ENCODE data around the gene XPNPEP1. TPM values are rescaled to one million over a fixed set of nuclear protein-coding genes. Genes with fewer than 3 reads are reported as not detected.
A peak's percentile ranks its signal among the peaks of the same experiment; 100 is the strongest.

Gene XPNPEP1
- total and polyA plus RNA-seq, 7 experiments from 2014 or later = 15.7 to 100 (median 45.4) TPM

DNA sequence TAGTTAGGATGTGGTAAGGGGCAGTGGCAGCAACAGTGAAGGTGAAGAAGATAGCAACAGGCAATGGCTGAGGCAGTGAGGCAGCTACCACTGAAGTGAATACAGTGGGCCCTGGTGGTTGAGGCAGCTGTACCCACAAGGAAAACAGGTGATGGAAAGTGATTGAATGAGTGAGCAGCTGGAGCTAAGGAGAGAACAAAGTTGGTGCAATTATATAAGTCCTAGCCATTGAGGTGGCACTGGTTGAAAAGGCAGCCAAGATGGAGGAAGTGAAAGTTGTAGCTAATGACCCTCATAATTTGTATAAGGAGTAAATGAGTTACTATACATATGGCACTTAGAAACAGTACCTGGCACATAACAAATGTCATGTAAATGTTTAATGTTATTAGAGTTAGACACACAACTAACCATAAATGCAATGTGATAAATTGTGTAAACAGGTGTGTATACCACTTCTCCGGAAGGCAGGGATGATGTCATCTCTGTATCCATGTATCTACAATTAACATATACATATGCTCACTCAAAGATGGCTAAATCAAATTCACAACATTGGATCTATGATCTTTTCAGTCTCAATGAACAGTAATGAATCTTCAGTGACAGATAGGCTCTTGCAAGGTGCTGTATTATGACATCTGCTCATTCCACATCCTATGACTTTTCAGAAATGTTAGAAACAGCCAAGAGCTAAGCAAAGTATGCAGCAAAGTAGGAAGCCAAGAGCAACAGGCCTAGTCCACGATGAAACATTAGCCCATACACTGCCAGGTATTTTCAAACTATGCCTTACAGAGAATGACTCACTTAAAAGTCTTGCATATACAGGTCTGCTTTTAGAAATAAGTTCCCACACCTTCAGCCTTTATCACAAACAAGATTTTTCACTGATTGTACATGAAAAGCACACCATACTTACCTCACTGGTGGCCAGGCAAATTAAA, 10.7 kb downstream of the XPNPEP1 start:
- peaks cover 0 to 3% (median 0%) of the 10 kb centered on the region in 11 donors for H3K9me3 Mint-ChIP-seq
- intact Hi-C loops (cut with micrococcal nuclease) = loop anchor here in 1 of 2 donors (5.0 to 10.0 kb wide), 2 partner anchors 585 to 652 kb away; partner anchors contain the start of genes DUSP5 and SMC3
- POLR2A ChIA-PET = interaction anchor here (0.7 to 1.6 kb wide), 4 partner anchors 8 to 29 kb away, joined by 3 to 4 read pairs (median 3); no protein-coding TSS in a partner anchor
- ATAC-seq = no peak
- peak overlapping the region in 4 of 10 donors; percentile 9 to 47 (median 22) for H3K4me3 Mint-ChIP-seq
- Histone ChIP-seq H3K36me3 (ENCODE audit: control insufficient read depth in 2 of 3, insufficient read depth in 3 of 3, low read length in 3 of 3) (peaks cover 0 to 8% (median 0%) of the 10 kb centered on the region in 3 experiments), H3K27ac (ENCODE audit: low read depth, low read length) (no peak overlapping the region), H3K27me3 (ENCODE audit: control insufficient read depth in 2 of 2, insufficient read depth in 2 of 2, low read length in 2 of 2) (no peaks in the 10 kb centered on the region), H3K4me3 (ENCODE audit: low read length) (no peak overlapping the region), H3K9me3 (ENCODE audit: control insufficient read depth in 2 of 3, low read length in 3 of 3) (no peaks in the 10 kb centered on the region), H3K4me1 (ENCODE audit: control insufficient read depth in 2 of 2, insufficient read depth in 2 of 2, low read length in 2 of 2) (peaks cover 36 to 55% of the 10 kb centered on the region in 2 donors)
- peaks cover 7 to 52% (median 21%) of the 10 kb centered on the region in 5 donors for H3K36me3 Mint-ChIP-seq
- no peak for DNase-seq
- CTCF ChIA-PET = interaction anchor here (0.9 to 1.1 kb wide), 3 partner anchors 22 to 29 kb away, joined by 4 to 5 read pairs (median 4); no protein-coding TSS in a partner anchor
- H3K27me3 Mint-ChIP-seq = no peaks in the 10 kb centered on the region
- H3K27ac Mint-ChIP-seq = peak overlapping the region in 4 of 9 donors; percentile 27 to 79 (median 66)
- peaks cover 57 to 86% (median 79%) of the 10 kb centered on the region in 7 donors for H3K4me1 Mint-ChIP-seq

DNA sequence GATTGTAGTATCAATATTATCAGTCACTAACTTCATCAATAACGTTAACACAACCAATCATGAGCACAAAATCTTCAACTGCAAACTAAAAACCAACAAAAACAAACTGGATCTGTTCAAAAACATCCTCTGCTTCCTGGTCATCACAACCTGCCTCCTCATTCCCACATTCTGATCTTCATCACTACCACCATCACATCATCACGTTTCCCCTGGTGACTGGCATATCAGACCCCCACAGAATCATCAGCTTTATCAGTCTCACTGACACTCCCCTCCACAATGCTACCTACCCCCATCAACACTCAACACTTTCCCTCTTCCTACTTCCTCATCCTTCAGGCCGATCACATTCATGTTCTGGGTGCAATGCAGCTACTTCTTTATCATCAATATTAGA, 11.4 kb downstream of the XPNPEP1 start:
- Histone ChIP-seq H3K4me1 (ENCODE audit: control insufficient read depth in 2 of 2, insufficient read depth in 2 of 2, low read length in 2 of 2) (peaks cover 36 to 55% of the 10 kb centered on the region in 2 donors), H3K27ac (ENCODE audit: low read depth, low read length) (no peak overlapping the region)
- intact Hi-C loops (cut with micrococcal nuclease) = loop anchor here in 1 of 2 donors (5.0 to 10.0 kb wide), 2 partner anchors 585 to 653 kb away; partner anchors contain the start of genes DUSP5 and SMC3

DNA sequence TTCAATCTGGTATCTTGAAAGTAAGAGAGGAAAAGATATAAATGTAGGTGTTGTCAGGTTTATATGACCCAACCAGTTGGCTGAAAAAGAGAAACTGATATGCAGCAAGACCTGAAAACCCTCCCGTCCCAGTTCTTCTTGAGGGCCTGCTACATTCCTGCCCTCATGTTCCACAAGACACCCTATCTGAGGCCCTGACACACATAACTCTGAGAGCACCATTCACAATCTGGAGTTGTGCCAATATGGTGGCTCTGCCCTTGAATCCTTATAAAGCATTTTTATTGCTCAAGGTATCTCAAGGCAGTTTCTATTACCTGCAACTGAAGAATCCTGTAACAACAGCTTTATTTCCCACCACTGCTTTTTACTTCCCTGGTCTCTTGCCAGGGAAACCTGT, 17.0 kb downstream of the XPNPEP1 start:
- Histone ChIP-seq H3K27me3 (ENCODE audit: control insufficient read depth in 2 of 2, insufficient read depth in 2 of 2, low read length in 2 of 2) (no peaks in the 10 kb centered on the region), H3K27ac (ENCODE audit: low read depth, low read length) (no peak overlapping the region), H3K9me3 (ENCODE audit: control insufficient read depth in 2 of 3, low read length in 3 of 3) (no peaks in the 10 kb centered on the region), H3K36me3 (ENCODE audit: control insufficient read depth in 2 of 3, insufficient read depth in 3 of 3, low read length in 3 of 3) (peaks cover 0 to 11% (median 0%) of the 10 kb centered on the region in 3 experiments), H3K4me3 (ENCODE audit: low read length) (no peak overlapping the region), H3K4me1 (ENCODE audit: control insufficient read depth in 2 of 2, insufficient read depth in 2 of 2, low read length in 2 of 2) (peaks cover 17 to 32% of the 10 kb centered on the region in 2 donors)
- no peak for DNase-seq
- Mint-ChIP-seq H3K4me3 (no peak overlapping the region), H3K27ac (peak overlapping the region in 1 of 9 donors; percentile 23), H3K27me3 (no peaks in the 10 kb centered on the region), H3K4me1 (peaks cover 37 to 74% (median 61%) of the 10 kb centered on the region in 7 donors), H3K9me3 (no peaks in the 10 kb centered on the region), H3K36me3 (peaks cover 18 to 62% (median 52%) of the 10 kb centered on the region in 5 donors)
- ChIA-PET POLR2A (interaction anchor here (1.1 kb wide), 1 partner anchor 9 kb away, joined by 4 read pairs; no protein-coding TSS in a partner anchor), CTCF (no interaction called here)
- intact Hi-C loops (cut with micrococcal nuclease) = no loop called here
- ATAC-seq = no peak

More for the DNA sequence above, 11.4 kb downstream of the XPNPEP1 start:
- no peaks in the 10 kb centered on the region for H3K9me3 ChIP-seq (ENCODE audit: control insufficient read depth in 2 of 3, low read length in 3 of 3)
- ATAC-seq = no peak
- H3K36me3 ChIP-seq (ENCODE audit: control insufficient read depth in 2 of 3, insufficient read depth in 3 of 3, low read length in 3 of 3) = peaks cover 0 to 16% (median 0%) of the 10 kb centered on the region in 3 experiments
- Mint-ChIP-seq H3K36me3 (peaks cover 12 to 56% (median 28%) of the 10 kb centered on the region in 5 donors), H3K4me1 (peaks cover 50 to 85% (median 73%) of the 10 kb centered on the region in 7 donors), H3K4me3 (peak overlapping the region in 6 of 10 donors; percentile 0 to 47 (median 18)), H3K9me3 (peaks cover 0 to 3% (median 0%) of the 10 kb centered on the region in 11 donors), H3K27ac (peak overlapping the region in 5 of 9 donors; percentile 7 to 79 (median 39)), H3K27me3 (no peaks in the 10 kb centered on the region)
- POLR2A ChIA-PET = interaction anchor here (1.3 to 1.4 kb wide), 2 partner anchors 9 to 28 kb away, joined by 3 read pairs; no protein-coding TSS in a partner anchor
- no peaks in the 10 kb centered on the region for H3K27me3 ChIP-seq (ENCODE audit: control insufficient read depth in 2 of 2, insufficient read depth in 2 of 2, low read length in 2 of 2)
- no peak overlapping the region for H3K4me3 ChIP-seq (ENCODE audit: low read length)
- no peak for DNase-seq
- CTCF ChIA-PET = interaction anchor here (1.1 kb wide), 1 partner anchor 28 kb away, joined by 5 read pairs; no protein-coding TSS in a partner anchor

DNA sequence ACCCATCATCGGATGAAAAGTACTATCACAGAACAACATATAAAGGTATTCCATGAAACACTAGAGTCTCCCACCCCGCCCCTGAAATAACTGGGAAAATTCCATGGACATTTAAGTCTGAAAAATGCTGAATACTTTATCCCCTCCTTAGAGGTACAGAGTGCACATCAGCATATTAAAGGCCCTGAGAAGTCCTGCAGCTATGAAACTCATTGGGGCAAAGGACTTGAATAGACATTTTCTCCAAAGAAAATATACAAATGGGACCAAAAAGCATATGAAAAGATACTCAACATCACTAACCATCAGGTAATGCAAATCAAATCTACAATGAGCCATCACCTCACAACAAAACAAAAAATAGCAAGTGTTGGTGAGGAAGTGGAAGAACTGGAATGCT, 18.9 kb downstream of the XPNPEP1 start:
- peaks cover 0 to 11% (median 0%) of the 10 kb centered on the region in 3 experiments for H3K36me3 ChIP-seq (ENCODE audit: control insufficient read depth in 2 of 3, insufficient read depth in 3 of 3, low read length in 3 of 3)
- peak overlapping the region in 5 of 10 donors; percentile 20 to 76 (median 44) for H3K4me3 Mint-ChIP-seq

DNA sequence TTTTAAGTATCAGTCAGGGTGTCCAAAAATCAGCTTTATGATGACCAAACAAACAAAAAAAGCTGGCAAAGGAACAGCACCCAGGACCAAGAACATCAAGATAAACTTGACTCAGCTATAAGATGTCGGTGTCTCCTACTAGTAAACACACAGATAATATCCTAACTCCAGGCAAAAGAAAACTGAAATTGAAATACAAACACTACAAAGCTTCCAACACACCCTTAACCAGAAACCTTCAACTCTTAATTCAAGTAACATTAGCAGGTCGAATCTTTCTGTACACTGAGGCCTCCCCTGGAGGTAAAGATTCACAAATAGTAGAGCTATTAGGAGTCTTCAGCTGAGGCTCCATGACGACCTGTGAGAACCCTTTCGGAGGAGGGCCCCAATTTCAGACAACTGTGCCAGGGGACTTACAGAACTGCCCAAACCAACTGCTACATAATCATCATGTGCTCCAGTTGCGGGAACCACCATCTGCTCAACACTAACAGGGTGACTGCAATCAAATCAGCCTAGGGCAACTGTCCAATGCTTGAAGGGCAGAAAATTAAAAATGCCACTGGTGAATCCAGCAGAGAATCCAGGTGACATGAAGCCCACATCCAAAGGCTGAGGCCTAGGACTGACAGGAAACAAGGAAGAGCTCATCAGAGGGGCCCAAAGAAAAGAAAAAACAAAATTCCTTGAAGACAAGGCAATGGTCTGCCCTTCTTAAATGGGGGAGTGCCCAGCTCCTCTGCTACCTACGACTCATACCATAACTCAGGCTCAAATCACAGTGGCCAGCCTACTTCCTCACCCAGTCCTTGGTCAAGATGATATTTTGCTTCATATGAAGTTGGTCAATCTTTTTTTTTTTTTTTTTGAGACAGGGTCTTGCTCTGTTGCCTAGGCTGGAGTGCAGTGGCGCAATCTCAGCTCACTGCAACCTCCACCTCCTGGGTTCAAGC, 20.0 kb downstream of the XPNPEP1 start:
- Histone ChIP-seq H3K27ac (ENCODE audit: low read depth, low read length) (no peak overlapping the region), H3K4me3 (ENCODE audit: low read length) (peak overlapping the region; percentile 5)
- DNase-seq = peak in 2 of 9 donors; percentile 32 to 43

More for the DNA sequence above, 18.9 kb downstream of the XPNPEP1 start:
- POLR2A ChIA-PET = no interaction called here
- Histone ChIP-seq H3K9me3 (ENCODE audit: control insufficient read depth in 2 of 3, low read length in 3 of 3) (no peaks in the 10 kb centered on the region), H3K27me3 (ENCODE audit: control insufficient read depth in 2 of 2, insufficient read depth in 2 of 2, low read length in 2 of 2) (no peaks in the 10 kb centered on the region), H3K4me1 (ENCODE audit: control insufficient read depth in 2 of 2, insufficient read depth in 2 of 2, low read length in 2 of 2) (peaks cover 0 to 14% of the 10 kb centered on the region in 2 donors), H3K27ac (ENCODE audit: low read depth, low read length) (no peak overlapping the region), H3K4me3 (ENCODE audit: low read length) (no peak overlapping the region)
- peaks cover 18 to 68% (median 58%) of the 10 kb centered on the region in 5 donors for H3K36me3 Mint-ChIP-seq
- no peaks in the 10 kb centered on the region for H3K9me3 Mint-ChIP-seq
- H3K27ac Mint-ChIP-seq = peak overlapping the region in 6 of 9 donors; percentile 38 to 93 (median 77)
- no peaks in the 10 kb centered on the region for H3K27me3 Mint-ChIP-seq
- peaks cover 28 to 66% (median 50%) of the 10 kb centered on the region in 7 donors for H3K4me1 Mint-ChIP-seq
- intact Hi-C loops (cut with micrococcal nuclease) = no loop called here
- DNase-seq (no peak), ATAC-seq (no peak)
- CTCF ChIA-PET = no interaction called here

More for the DNA sequence above, 20.0 kb downstream of the XPNPEP1 start:
- Mint-ChIP-seq H3K27ac (peak overlapping the region in 8 of 9 donors; percentile 79 to 93 (median 86)), H3K9me3 (no peaks in the 10 kb centered on the region), H3K4me3 (peak overlapping the region in 9 of 10 donors; percentile 8 to 76 (median 60)), H3K27me3 (no peaks in the 10 kb centered on the region), H3K4me1 (peaks cover 27 to 68% (median 53%) of the 10 kb centered on the region in 7 donors), H3K36me3 (peaks cover 18 to 80% (median 63%) of the 10 kb centered on the region in 5 donors)
- H3K36me3 ChIP-seq (ENCODE audit: control insufficient read depth in 2 of 3, insufficient read depth in 3 of 3, low read length in 3 of 3) = peaks cover 0 to 11% (median 0%) of the 10 kb centered on the region in 3 experiments
- H3K27me3 ChIP-seq (ENCODE audit: control insufficient read depth in 2 of 2, insufficient read depth in 2 of 2, low read length in 2 of 2) = no peaks in the 10 kb centered on the region
- intact Hi-C loops (cut with micrococcal nuclease) = loop anchor here (1.0 to 2.0 kb wide), 3 partner anchors 7 to 20 kb away; partner anchors contain the start of gene XPNPEP1 (in 2 of the 2)
- ATAC-seq = peak; percentile 78
- POLR2A ChIA-PET = interaction anchor here (0.5 to 1.6 kb wide), 7 partner anchors 9 to 751 kb away, joined by 3 to 5 read pairs (median 3); no protein-coding TSS in a partner anchor
- no peaks in the 10 kb centered on the region for H3K9me3 ChIP-seq (ENCODE audit: control insufficient read depth in 2 of 3, low read length in 3 of 3)
- CTCF ChIA-PET = interaction anchor here (0.6 to 1.9 kb wide), 4 partner anchors 16 to 874 kb away, joined by 3 to 5 read pairs (median 4); no protein-coding TSS in a partner anchor
- peaks cover 0 to 14% of the 10 kb centered on the region in 2 donors for H3K4me1 ChIP-seq (ENCODE audit: control insufficient read depth in 2 of 2, insufficient read depth in 2 of 2, low read length in 2 of 2)

Data from naive thymus-derived CD4-positive, alpha-beta T cell (primary cell).